HFFc6 (cell line): Measurements from ENCODE around the gene FRMD4A. TPM values are rescaled to one million over a fixed set of nuclear protein-coding genes. Genes with fewer than 3 reads are reported as not detected.

Experiments
- DNase-seq: peaks from one replicate; pipeline ENCODE4 v3.0.0-alpha.2; 2018
- H3K27ac Mint-ChIP-seq: 2 replicates; pipeline ENCODE4 v1.8.0; 2020; ENCODE audit warnings: mild to moderate bottlenecking, mixed read lengths
- H3K27me3 Mint-ChIP-seq: 2 replicates; pipeline ENCODE4 v1.8.0; 2021; ENCODE audit warnings: mild to moderate bottlenecking, moderate library complexity, mixed read lengths; ENCODE audit not compliant: insufficient read depth
- H3K36me3 Mint-ChIP-seq: 2 replicates; pipeline ENCODE4 v1.8.0; 2021; ENCODE audit warnings: low read depth, mixed read lengths
- H3K4me1 Mint-ChIP-seq: 2 replicates; pipeline ENCODE4 v1.8.0; 2020; ENCODE audit warnings: low read depth, mixed read lengths
- H3K4me3 Mint-ChIP-seq: 2 replicates; pipeline ENCODE4 v1.8.0; 2020; ENCODE audit warnings: mild to moderate bottlenecking, moderate library complexity, mixed read lengths
- H3K9me3 Mint-ChIP-seq: 2 replicates; pipeline ENCODE4 v1.8.0; 2020; ENCODE audit warnings: mild to moderate bottlenecking, mixed read lengths
- CTCF ChIP-seq: fragments of 200-600 bp; sonication (generic); IDR thresholded peaks from 2 replicates; pipeline ENCODE4 v1.5.0; 2021; ENCODE audit warnings: antibody characterized with exemption, mild to moderate bottlenecking
- total RNA-seq, 6 experiments: library from RNA; stranded (reverse); fragmentation: NEBNext Ultra II Directional; extraction: Animal tissue kit (Norgen Biotek cat#: 25700); gene quantifications; 2 replicates in 1 of 6; 3 replicates in 5 of 6; pipeline ENCODE4 v1.2.3, GENCODE V29; 2021

The FRMD4A gene
- total RNA-seq, 6 experiments from 2014 or later, result 76.7 to 117 (median 92.3) TPM

GRCh38 chr10:14010101-14010558 lies 320.6 kb downstream of the FRMD4A start:
- peaks cover 4% of the 10 kb centered on the region for H3K27me3 Mint-ChIP-seq
- DNase-seq, result peak; percentile 42
- peak overlapping the region; percentile 89 for H3K4me3 Mint-ChIP-seq
- H3K27ac Mint-ChIP-seq, result peak overlapping the region; percentile 96
- peaks cover 58% of the 10 kb centered on the region for H3K4me1 Mint-ChIP-seq
- H3K9me3 Mint-ChIP-seq, result no peaks in the 10 kb centered on the region
- H3K36me3 Mint-ChIP-seq, result no peaks in the 10 kb centered on the region
- no peak for TF ChIP-seq CTCF

GRCh38 chr10:14009371-14010100 lies 321.2 kb downstream of the FRMD4A start:
- peak overlapping the region; percentile 96 for H3K27ac Mint-ChIP-seq
- no peaks in the 10 kb centered on the region for H3K9me3 Mint-ChIP-seq
- peaks cover 64% of the 10 kb centered on the region for H3K4me1 Mint-ChIP-seq
- no peak for TF ChIP-seq CTCF
- DNase-seq, result peak; percentile 60
- H3K36me3 Mint-ChIP-seq, result no peaks in the 10 kb centered on the region
- H3K4me3 Mint-ChIP-seq, result peak overlapping the region; percentile 89
- peaks cover 4% of the 10 kb centered on the region for H3K27me3 Mint-ChIP-seq

DNA sequence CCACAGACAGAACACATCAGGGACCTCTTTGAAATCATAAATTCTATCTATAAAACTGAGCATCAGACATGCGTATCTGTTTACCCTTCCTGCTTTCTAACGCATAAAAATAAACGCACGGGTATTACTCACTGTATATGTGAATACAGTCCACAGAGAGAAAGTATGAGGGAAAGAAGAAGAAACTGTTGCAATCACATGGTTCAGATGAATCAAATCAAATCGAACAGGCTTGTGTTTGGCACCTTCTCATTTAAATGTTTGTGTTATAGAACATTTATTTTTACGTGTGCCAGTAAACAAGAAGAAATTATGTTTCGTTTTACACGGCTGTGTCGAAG lies 322.0 kb downstream of the FRMD4A start:
- peaks cover 4% of the 10 kb centered on the region for H3K27me3 Mint-ChIP-seq
- peaks cover 65% of the 10 kb centered on the region for H3K4me1 Mint-ChIP-seq
- H3K27ac Mint-ChIP-seq, result peak overlapping the region; percentile 96
- H3K36me3 Mint-ChIP-seq, result no peaks in the 10 kb centered on the region
- peak overlapping the region; percentile 89 for H3K4me3 Mint-ChIP-seq
- H3K9me3 Mint-ChIP-seq, result no peaks in the 10 kb centered on the region
- DNase-seq, result peak; percentile 46
- no peak for TF ChIP-seq CTCF

DNA sequence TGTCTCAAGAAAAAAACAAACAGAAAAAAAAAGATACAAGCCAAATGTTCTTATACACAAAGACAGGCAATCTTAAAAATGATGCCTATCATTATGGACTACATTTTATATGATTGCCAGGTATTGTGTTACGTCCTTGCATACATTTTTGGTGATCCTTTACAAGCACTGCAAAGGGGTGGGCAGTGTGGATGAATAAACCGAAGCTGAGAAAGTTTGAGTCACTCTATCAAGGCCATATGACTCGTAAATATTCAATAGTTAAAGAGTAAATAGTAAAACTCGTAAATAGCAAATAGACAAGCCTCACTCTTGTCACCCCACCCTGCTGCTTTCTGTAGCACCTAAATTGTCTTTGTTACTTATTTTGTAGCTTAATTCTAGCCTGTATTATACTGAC lies 326.2 kb downstream of the FRMD4A start:
- no peak overlapping the region for H3K4me3 Mint-ChIP-seq
- no peaks in the 10 kb centered on the region for H3K9me3 Mint-ChIP-seq
- no peak overlapping the region for H3K27ac Mint-ChIP-seq
- H3K27me3 Mint-ChIP-seq, result peaks cover 2% of the 10 kb centered on the region
- 0 out of 2 replicates have a peak, but pooled peaks cover 8% of the 10 kb centered on the region for H3K36me3 Mint-ChIP-seq
- H3K4me1 Mint-ChIP-seq, result peaks cover 47% of the 10 kb centered on the region
- no peak for TF ChIP-seq CTCF
- no peak for DNase-seq

- no peak for DNase-seq
- no peak for TF ChIP-seq CTCF
- Mint-ChIP-seq H3K27ac (no peak overlapping the region), H3K9me3 (peaks cover 6% of the 10 kb centered on the region), H3K36me3 (peaks cover 15% of the 10 kb centered on the region), H3K4me1 (peaks cover 39% of the 10 kb centered on the region), H3K4me3 (no peak overlapping the region), H3K27me3 (peaks cover 2% of the 10 kb centered on the region)
These were observed 327.1 kb downstream of the FRMD4A start for GRCh38 chr10:14003517-14004184.
